NCI-H2196 (cell line): ENCODE measurements around the gene LDB3.
"Not testable (repeated sequence)": the region's sequence is repeated elsewhere in the genome, so short reads cannot be mapped to it uniquely, and the experiment has no call there.

ENCODE experiments used
- DNase-seq: peaks from one replicate; lab custom pipeline; 2025; ENCODE audit not compliant: unreplicated experiment; lab: John Stamatoyannopoulos, UW

Gene LDB3, protein sequence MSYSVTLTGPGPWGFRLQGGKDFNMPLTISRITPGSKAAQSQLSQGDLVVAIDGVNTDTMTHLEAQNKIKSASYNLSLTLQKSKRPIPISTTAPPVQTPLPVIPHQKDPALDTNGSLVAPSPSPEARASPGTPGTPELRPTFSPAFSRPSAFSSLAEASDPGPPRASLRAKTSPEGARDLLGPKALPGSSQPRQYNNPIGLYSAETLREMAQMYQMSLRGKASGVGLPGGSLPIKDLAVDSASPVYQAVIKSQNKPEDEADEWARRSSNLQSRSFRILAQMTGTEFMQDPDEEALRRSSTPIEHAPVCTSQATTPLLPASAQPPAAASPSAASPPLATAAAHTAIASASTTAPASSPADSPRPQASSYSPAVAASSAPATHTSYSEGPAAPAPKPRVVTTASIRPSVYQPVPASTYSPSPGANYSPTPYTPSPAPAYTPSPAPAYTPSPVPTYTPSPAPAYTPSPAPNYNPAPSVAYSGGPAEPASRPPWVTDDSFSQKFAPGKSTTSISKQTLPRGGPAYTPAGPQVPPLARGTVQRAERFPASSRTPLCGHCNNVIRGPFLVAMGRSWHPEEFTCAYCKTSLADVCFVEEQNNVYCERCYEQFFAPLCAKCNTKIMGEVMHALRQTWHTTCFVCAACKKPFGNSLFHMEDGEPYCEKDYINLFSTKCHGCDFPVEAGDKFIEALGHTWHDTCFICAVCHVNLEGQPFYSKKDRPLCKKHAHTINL

GRCh38 chr10:86668297-86669165, at the start of gene LDB3:
Gene LDB3 (plus strand): TSS chr10:86668511. CDS start chr10:86668692, 181 bp downstream.
- DNase-seq, result peak; percentile 62

- DNase-seq, result no peak
Measured at GRCh38 chr10:86628311-86628710, 40.0 kb upstream of the LDB3 start.

DNA sequence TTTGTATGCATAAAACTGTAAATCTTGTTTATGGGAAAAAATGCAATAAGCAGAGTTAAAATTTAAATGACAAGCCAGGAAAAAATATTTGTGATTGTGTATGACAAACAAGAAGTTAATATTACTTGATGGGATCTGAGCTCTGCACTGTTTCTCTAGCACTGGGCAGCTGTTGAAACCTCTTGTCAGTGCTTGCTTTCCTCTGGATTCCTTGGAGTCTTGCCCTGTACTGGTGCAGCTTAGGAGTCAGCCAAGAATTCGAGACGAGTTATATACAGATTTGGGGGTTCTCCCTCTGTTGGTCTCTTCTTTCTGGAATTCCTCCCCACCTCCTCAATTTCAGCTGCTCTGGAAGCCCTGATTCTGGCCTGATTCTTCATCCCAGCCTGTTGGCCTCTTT, 38.2 kb upstream of the LDB3 start:
- no peak for DNase-seq

DNA sequence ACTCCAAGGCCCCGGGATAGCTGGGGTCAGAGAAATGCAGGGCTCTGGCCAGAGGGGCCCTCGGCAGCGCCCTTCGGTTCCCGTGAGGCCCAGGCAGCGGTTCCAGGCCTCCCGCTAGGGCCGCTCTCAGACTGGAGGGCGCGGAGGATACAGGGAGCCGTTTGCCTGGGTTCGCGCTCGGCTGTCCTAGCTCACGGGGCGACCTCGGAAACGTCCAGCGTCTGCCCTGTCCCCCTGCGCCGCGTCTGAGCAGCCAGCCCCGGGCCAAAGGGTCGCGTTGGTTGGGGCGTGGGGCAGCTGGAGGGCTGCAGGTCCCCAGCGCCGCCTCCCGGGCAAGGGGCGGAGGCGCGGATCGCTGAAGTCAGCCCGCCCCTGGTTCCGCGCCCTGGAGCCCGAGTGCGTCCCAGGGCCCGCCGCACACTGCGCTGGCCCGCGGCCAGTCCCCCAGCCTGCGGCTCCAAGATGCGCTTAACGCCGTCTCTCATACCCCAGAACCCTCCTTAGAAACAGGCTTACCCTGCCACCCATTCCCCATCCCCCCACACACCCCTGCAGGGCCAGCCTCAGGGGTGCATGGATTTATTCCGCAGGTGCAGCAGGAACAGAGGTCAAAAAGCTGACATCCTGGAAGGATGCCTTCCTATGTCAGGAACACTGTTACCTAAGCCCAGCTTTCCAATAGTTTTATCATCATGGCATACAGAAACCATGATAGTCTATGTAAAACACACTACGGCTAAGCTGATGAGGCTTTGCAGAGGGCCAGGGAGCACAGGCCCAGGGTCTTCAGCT, 36.1 kb upstream of the LDB3 start:
- DNase-seq, result no peak

DNA sequence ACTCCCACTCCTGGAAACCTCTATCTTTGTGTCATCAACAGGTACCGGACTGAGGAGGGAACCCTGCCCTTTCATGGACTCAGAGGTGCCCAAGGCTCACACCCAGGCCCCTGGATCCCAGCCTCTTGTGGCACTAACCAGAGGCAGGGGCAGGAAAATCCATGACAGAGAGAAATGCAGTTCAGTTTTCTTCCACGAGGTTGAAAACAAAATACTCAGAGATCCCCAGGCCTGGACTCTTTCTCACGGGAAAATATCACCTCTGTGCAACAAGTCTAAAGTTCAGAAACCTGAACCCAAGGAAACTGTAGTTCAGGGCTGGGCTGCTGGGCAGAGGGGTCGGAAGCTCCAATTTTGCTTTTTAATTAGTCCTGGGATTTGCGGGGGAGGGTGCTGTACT, 35.4 kb upstream of the LDB3 start:
- DNase-seq, result no peak

GRCh38 chr10:86635402-86635801, 32.9 kb upstream of the LDB3 start:
- no peak for DNase-seq

GRCh38 chr10:86636311-86636710, 32.0 kb upstream of the LDB3 start:
- DNase-seq, result no peak

- DNase-seq, result no peak
Measured at GRCh38 chr10:86642021-86642420, 26.3 kb upstream of the LDB3 start.

GRCh38 chr10:86642499-86642898, 25.8 kb upstream of the LDB3 start:
- no peak for DNase-seq

GRCh38 chr10:86644152-86644793, 24.0 kb upstream of the LDB3 start:
- DNase-seq, result no peak

DNA sequence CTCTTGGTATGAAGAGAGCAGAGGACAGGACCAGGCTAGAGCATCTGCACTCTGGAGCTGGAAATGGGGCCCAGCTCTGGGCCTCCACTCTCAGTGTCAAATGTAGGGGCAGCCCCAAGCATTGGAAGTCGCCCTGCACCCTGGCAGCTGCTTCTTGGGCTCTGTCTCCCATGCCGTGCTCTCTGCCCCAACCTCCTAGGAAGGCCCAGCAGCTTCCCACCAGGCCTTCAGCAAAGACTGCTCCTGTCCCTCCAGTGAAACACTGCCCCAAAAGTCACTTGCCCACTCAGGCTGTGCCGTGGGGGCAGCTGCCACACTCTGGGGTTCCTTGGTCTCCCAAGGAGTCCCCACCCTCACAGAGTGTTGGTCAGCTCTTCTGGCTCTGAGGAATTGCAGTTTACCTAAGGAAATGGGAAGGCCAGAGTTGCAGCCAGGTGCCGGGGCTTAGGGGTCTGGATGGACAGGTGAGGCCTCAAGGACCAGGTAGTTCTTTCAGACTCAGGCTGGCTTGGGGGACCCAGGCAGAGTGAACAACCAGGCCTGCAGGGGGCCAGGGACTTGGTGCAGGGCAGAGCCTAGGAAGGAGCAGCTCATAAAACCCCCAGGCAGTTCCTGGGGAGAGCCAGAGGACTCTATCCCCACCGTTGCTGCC, 23.4 kb upstream of the LDB3 start:
- no peak for DNase-seq

DNA sequence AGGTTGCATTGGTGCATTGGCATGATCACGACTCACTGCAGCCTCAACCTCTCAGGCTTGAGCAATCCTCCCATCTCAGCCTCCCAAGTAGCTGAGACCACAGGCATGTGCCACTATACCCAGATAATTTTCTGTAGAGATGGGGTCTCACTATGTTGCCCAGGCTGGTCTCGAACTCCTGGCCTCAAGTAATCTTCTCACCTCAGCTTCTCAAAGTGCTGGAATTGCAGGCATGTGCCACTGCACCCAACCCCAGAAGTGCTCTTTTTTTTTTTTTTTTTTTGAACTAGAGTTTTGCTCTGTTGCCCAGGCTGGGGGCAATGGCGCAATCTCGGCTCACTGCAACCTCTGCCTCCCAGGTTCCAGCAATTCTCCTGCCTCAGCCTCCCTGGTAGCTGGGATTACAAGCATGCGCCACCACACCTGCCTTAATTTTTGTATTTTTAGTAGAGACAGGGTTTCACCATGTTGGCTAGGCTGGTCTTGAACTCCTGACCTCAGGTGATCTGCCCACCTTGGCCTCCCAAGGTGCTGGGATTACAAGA, 22.6 kb upstream of the LDB3 start:
- DNase-seq, result not testable (repeated sequence)

DNA sequence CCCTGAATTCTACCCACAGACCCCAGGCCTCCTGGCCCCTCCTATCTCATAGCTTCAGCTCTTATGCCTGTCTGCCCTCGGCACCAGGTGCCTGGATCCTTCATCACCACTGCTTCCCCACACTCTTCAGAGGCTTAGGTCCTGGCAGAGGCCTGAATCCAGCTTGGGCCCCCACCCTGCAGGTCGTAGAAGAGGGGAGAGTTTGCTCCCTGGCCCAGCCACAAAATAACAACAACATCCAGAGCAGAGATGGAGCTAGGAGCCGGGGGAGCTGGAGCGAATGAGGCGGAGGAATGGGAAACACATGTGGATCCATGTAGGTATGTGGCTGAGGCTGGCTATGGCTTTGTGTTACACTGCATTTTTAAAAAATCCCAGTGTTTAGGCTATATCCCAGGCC, 21.8 kb upstream of the LDB3 start:
- DNase-seq, result no peak

DNA sequence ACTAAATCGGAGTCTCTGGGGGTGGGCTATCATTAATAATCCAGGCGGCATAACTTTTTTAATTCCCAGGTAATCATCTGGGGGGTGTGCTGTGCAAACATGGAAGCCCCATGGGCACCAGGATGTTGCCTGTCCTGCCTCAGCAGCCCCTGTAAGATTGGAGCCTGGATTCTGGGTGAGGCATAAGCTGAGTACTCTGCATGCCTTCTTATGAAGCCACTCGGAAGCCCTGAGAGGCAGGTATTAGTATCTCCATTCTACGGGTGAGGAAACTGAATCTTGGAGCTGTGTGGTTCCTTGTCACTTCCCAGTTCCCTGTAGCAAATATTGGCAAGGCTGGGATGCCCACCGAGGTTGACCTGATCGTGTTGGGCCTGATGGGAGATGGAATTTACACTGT, 21.4 kb upstream of the LDB3 start:
- no peak for DNase-seq

- no peak for DNase-seq
Measured at GRCh38 chr10:86647773-86648703, 20.3 kb upstream of the LDB3 start.

GRCh38 chr10:86648704-86649427, 19.4 kb upstream of the LDB3 start:
- peak; percentile 60 for DNase-seq

GRCh38 chr10:86649471-86650150, 18.7 kb upstream of the LDB3 start:
- DNase-seq, result no peak
